GM19099 (cell line): ENCODE data around the gene SLC39A11.

ENCODE experiments used
- POLR2A ChIP-seq: IDR thresholded peaks from 3 replicates; pipeline ENCODE4 v1.6.1; 2011; ENCODE audit warnings: low read depth; ENCODE audit not compliant: insufficient read length; ENCODE audit errors: extremely low read depth

SLC39A11 gene

DNA sequence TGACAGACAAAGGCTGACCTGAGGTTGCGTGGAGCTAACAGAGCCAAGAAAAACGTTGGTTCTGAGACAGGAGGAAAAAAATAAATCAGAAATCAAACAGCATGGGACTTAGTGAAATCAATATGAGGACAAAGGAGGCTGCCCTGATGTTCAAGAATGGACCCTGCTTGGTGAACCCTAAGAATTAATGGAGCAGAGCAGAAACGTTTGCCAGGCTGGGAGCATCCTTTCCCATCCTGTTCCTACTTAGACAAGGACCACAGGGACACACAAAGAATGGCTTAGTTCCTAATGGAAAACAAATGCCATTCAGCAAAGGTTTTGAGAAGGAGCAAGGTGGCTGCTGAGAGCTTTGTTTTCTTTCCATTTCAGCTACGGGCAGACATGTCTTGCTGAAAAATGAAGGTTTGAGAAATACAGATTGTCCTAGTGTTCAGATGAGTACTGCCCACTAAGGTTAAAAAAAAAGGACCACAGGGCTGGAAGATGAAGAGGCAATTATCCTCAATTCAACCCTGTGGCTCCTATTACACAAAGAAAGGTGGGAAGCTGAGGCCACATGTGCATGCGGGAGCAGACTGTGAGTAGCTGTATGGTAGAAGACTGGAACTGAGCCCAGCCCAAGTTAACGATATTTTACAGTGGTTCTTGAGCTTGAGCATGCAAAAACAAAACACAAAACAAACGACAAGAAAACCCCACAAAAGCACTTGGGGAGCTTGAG lies 230.1 kb downstream of the SLC39A11 start:
- TF ChIP-seq POLR2A = no peak

DNA sequence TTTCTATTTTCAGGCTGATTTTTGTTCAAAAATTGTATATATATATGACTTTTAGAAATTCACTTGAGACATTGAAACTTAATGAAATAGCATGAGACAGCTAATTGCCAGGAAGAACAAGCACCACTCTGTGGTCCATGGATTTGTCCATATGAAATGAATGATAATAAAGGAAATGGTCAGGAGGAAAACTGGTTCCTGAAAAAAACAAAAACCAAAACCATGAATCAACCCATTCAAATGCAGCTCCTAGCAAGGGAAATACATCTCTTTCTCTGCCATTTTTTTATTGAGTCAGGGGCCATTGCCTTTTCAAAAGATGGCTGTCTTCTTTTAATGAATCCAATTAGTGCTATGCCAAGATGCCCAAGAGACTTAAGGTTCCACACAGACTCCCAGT lies 230.7 kb downstream of the SLC39A11 start:
- TF ChIP-seq POLR2A = no peak

DNA sequence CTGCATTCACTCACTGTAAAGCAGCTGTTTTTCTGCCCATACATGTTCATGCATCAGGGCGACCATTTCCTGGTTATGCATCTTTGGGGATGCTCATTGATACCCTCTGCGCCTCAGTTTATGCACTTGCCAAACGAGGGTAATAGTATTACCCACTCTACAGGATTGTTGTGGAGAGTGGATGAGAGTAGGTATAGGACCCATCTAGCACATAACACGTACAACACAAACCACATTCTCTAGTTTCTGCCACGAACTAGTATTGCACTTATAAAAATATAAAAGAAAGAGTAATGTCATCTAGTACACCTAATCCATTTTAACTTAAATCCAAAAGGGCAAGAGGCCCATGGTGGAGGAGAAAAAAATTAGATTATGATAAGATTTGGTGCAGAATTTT lies 231.7 kb downstream of the SLC39A11 start:
- TF ChIP-seq POLR2A = no peak

DNA sequence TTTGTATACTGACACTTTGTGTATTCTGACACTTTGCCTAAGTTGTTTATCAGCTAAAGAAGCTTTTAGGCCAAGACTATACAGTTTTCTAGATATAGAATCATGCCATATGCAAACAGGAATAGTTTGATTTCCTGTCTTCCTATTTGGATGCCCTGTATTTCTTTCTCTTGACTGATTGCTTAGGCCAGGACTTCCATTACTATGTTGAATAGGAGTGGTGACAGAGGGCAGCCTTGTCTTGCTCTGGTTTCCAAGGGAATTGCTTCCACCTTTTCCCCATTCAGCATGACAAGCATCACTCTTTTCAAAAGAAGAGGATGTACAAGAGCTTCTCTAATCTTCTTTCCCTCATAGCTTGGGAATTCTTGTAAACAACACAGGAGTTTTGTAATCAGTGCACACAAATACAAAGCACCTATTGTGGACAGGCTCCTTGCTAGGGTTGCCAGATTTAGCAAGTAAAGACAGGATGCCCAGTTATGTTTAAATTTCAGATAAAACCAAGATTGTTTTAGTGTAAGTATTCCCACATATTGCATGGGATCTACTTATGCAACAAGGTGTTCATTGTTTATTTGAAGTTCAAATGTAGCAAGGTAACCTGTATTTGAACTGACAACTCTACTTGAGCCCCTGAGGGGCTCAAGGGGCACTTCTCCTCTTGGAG lies 233.5 kb downstream of the SLC39A11 start:
- TF ChIP-seq POLR2A = no peak

DNA sequence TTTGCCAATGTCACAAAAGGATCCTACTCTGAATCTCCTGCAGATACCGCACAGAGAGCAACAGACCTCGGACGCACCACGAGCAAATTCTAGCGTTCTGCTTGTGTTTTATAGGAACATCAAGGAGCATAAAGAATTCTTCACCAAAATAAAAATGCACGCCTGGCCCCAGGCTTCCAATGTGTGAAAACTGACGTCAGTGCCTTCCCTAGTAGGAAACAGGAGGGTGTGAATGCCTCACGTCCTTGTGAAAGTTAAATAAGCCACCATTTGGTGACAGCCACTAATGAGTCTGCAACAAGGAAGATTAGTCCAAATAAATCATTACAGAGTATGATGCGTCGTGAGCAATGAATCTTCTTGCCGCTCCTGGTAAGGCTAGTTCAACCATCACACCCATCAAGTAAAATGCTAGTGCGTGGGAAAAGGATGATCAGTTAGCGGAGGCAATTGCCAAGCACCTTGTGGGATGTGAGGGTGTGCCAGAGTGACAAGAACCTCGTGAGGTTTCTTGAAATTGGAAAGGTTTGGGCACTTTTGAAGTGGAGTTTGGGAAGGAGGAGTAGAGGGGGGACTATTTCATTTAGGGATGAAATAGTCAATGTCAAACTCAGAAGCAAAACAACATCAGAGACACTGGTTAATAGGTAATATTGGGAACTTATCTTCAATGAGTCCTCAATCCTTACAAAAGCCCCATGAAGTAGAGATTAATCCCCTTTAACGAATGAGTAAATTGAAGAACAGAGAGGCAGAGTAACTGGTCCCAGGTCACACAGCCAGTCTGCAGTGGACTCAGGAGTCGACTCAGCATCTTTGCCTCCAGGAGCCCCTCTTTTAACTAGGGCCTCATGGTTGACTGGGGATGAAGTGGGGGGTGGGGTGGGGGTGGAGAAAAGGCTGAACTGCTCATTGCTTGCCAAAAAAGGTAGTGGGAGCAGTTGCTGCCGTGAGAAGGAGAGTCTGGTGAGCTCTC lies 238.8 kb downstream of the SLC39A11 start:
- TF ChIP-seq POLR2A = no peak

DNA sequence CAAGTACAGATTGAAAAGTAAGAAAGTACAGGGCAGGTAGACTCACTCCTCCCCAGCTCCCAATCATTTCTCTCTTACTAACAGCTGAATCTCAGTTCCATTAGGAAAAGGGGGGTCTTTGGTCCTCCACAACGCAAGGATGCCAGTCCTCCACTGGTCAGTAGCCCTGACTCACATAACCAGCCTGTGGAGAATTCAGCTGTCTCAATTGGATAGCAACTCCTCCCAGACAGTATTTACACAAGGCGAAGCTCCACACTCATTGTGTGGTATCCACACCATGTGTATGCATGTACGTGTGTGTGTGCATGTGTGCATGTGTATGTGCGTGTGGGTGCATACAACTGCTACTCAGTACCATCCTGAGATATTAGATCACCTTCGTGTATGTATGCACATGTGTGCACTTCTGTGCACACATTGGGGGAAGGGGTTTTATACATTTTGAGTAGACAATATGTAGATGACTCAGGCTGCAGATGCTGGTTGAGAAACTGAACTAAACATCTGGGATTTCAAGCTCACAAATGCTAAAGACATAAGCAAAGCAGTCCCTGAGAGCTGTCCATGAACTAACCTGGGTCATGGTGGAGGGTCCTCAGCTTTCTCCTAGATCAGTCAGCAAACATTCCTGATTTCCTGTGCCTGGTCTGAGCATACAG lies 240.1 kb downstream of the SLC39A11 start:
- TF ChIP-seq POLR2A = no peak

DNA sequence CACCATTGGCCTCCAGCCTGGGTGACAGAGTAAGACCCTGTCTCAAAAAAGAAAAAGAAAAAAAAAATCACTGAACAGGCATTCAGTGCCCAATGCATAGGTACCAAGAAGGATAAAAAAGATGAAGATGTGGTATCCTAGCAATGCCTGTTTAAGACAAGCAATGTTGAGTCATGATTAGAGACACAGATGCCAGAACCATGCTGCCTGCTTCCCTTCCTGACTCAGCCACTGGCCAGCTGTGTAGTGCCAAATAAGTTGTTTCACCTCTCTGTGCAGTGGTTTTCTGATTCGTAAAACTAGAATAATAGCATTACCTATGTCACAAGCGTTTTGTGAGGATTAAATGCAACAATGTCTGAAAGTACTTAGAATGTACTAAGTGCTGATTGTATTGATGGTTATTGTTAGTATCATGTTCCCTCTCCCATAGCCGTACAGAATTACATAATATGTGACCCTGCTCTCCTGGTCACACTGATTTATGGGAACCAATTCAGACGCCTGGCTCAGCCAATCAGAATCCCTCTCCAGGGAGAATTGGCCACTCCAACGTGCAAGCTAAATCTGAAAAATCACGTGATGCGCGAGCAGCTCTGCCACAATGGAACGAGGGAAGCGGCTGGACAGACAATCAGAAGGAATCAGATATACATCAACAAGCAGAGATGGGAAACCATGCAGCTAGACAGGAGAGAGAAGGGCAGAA lies 241.9 kb downstream of the SLC39A11 start:
- TF ChIP-seq POLR2A = no peak

DNA sequence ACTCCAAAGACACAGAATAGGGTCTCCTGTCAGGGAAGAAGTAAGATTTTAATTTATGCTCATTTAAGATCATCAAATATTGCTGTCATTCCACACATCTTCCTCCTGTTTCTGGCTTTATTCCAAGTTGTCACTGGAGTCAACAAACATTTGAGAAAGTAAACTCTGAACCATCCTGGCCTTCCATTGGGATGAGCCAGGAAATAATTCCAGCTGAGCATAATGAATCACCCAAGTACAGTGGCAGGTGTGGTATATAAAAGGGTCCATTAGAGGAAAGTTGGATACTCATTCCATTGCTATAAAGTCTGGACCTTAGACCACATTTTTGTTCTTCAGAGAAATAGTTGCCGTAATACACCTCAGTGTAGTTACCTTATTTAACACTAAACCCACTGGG lies 246.1 kb downstream of the SLC39A11 start:
- no peak for TF ChIP-seq POLR2A

DNA sequence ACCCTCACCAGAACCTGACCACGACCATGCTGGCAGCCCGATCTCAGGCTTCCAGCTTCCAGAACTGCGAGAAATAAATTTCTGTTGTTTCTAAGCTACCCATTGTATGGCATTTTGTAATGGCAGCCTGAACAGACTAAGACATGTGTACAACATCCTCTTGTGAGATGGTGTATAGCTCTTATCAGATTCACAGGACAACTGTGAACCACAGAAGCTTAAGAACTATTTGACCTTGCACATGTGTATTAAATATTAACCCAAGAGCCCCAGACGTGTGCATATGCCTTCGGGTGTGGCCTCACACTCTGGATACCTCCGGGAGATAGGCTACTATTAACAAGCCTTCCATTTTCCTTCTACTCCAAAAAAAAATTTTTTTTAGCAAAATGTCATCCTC lies 248.9 kb downstream of the SLC39A11 start:
- no peak for TF ChIP-seq POLR2A

DNA sequence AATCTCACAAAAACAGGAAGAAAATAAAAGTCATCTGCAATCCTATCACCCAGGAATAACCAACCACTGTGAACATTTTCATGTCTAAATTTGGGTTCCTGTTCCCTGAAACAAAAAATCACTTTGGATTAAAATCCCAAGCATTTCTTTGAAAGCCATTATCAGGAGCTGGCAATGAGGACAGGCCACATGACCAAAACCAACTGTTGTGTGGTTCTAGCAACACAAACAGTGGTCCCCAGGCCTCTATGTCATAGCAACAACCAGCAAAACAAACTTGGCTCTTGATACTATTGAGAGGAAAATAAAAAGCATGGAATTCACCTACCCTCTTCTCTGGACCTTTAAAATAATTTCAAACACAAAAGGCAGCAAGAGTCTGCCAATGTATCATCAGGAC lies 252.5 kb downstream of the SLC39A11 start:
- no peak for TF ChIP-seq POLR2A

DNA sequence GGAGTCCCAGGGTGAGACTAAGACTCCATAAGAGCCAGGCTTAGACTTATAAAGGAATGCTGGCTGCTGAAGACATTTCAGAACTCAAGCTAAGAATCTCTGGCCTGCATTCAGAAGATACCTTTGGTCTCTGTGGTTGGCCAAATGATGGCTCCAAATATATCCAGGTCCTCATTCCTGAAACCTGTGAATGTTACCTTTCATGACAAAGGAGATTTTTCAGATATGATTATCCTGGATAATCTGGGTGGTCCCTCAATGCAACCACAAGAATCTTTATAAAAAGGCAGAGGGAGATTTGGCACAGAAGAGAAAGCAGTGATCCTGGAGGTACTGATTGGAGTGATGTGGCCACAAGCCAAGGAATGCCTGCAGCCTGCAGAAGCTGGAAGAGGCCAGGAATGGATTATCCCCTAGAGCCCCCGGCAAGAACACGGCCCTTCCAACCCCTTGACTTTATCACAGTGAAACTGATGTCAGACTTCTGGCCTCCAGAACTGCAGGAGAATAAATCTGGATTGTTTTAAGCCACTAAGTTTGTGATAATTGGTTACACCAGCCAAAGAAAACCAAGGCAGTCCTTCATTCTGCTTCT lies 253.3 kb downstream of the SLC39A11 start:
- TF ChIP-seq POLR2A = no peak

DNA sequence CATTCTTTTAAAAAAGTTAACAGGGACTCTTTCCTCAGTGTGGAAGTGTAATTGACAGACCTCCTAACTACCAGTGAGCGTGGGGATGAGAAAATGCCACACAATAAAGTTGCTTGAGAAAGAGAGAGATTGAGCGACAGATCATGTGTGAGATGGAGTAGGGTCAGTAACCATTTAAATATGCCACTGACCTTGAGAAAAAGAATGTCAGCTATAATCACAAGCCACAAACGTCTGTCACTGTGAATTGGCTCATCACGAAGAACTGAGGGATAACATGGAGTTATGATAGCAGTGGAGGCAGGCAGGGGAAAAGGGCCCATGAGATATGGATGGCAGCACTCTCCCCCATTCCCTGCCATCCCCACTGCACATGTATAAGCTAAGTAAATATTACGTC lies 253.9 kb downstream of the SLC39A11 start:
- no peak for TF ChIP-seq POLR2A

DNA sequence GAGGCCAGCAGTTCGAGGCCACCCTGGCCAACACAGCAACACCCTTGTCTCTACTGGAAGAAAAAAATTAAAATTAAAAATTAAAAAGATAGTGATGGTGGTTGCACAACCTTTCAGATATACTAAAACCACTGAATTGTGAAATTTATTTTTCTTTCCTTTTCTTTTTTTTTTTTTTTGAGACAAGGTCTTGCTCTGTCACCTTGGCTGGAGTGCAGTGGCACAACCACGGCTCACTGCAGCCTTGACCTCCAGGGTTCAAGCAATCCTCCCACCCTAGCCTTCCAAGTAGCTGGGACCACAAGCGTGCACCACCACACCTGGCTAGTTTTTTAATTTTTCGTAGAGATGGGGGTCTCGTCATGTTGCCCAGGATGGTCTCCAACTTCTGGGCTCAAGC lies 254.4 kb downstream of the SLC39A11 start:
- no peak for TF ChIP-seq POLR2A

DNA sequence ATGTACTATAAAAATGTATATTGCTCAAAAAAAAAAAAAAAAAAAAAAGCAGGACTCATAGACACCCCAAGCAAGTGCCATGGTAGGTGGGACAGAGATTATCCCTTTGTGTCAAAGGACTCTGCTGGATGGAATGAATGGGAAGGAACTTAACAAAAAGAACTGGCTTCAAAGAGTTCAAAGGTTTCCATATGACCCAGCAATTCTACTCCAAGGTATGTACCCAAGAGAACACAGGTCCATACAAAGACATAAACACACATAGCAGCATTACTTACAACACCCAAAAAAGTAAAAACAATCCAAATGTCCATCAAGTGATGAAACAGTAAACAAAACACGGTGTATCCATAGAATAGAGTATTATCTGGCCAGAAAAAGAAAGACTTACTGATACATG lies 255.2 kb downstream of the SLC39A11 start:
- no peak for TF ChIP-seq POLR2A
